GM21619 (cell line): ENCODE measurements around the gene CREB3L2.
A peak's percentile ranks its signal among the peaks of the same experiment; 100 is the strongest.
"Not testable (repeated sequence)": the region's sequence is repeated elsewhere in the genome, so short reads cannot be mapped to it uniquely, and the experiment has no call there.

Source experiments
- ATAC-seq: cut with Tn5 transposase; IDR thresholded peaks from one replicate; pipeline ENCODE4 v1.9.1; 2021; ENCODE audit not compliant: unreplicated experiment

Gene CREB3L2

GRCh38 chr7:138014686-138015085 is 12.8 kb upstream of the CREB3L2 start:
- no peak for ATAC-seq

GRCh38 chr7:138014201-138014600 is 12.3 kb upstream of the CREB3L2 start:
- not testable (repeated sequence) for ATAC-seq

- no peak for ATAC-seq
These were observed 7.4 kb upstream of the CREB3L2 start for GRCh38 chr7:138009350-138009653.

GRCh38 chr7:138008588-138009349 is 6.9 kb upstream of the CREB3L2 start:
- no peak for ATAC-seq

GRCh38 chr7:138008019-138008587 is 6.2 kb upstream of the CREB3L2 start:
- ATAC-seq, result no peak

- no peak for ATAC-seq
These were observed 4.2 kb upstream of the CREB3L2 start for GRCh38 chr7:138006106-138006505.

GRCh38 chr7:138004936-138005335 is 3.0 kb upstream of the CREB3L2 start:
- ATAC-seq, result no peak

GRCh38 chr7:138004046-138004445 is 2.2 kb upstream of the CREB3L2 start:
- ATAC-seq, result no peak

- ATAC-seq, result no peak
These were observed 923 bp upstream of the CREB3L2 start for GRCh38 chr7:138002828-138003189.

- peak; percentile 94 for ATAC-seq
These were observed 376 bp upstream of the CREB3L2 start for GRCh38 chr7:138002096-138002827.

GRCh38 chr7:138000081-138000701 is 1.7 kb downstream of the CREB3L2 start:
- ATAC-seq, result no peak

GRCh38 chr7:137999496-138000080 is 2.3 kb downstream of the CREB3L2 start:
- ATAC-seq, result no peak

GRCh38 chr7:137998250-137998649 is 3.6 kb downstream of the CREB3L2 start:
- ATAC-seq, result no peak

GRCh38 chr7:137996871-137997270 is 5.0 kb downstream of the CREB3L2 start:
- no peak for ATAC-seq

- ATAC-seq, result no peak
These were observed 5.5 kb downstream of the CREB3L2 start for GRCh38 chr7:137996386-137996851.

- ATAC-seq, result no peak
These were observed 7.7 kb downstream of the CREB3L2 start for GRCh38 chr7:137994216-137994615.

- ATAC-seq, result no peak
These were observed 8.5 kb downstream of the CREB3L2 start for GRCh38 chr7:137993395-137993743.

GRCh38 chr7:137992550-137993394 is 9.1 kb downstream of the CREB3L2 start:
- ATAC-seq, result peak; percentile 46

GRCh38 chr7:137992104-137992549 is 9.8 kb downstream of the CREB3L2 start:
- no peak for ATAC-seq

GRCh38 chr7:137990251-137990941 is 11.5 kb downstream of the CREB3L2 start:
- ATAC-seq, result no peak
